ENCODE data around the gene FSHR.

FSHR gene

DNA sequence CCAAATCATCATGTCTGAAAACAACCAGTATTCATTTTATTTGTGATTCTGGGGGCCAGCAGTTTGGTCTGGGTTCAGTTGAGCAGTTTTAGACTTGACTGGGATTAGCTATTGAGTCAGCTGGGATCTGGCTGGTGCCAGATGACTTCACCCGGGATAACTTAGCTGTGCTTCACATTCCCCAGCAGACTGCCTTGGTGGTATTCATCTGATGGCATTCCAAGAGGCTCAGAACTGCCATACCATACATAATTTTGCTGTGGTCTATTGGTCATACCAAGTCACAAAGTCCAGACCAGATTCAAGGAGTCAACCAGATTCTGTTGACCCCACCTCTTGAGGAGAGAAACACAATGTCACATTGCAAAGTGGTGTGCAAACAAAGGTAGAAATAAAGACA lies 7.8 kb upstream of the FSHR start:
- no peak for DNase-seq (ENCODE audit: low read depth)
- TF ChIP-seq, protein P1, sequence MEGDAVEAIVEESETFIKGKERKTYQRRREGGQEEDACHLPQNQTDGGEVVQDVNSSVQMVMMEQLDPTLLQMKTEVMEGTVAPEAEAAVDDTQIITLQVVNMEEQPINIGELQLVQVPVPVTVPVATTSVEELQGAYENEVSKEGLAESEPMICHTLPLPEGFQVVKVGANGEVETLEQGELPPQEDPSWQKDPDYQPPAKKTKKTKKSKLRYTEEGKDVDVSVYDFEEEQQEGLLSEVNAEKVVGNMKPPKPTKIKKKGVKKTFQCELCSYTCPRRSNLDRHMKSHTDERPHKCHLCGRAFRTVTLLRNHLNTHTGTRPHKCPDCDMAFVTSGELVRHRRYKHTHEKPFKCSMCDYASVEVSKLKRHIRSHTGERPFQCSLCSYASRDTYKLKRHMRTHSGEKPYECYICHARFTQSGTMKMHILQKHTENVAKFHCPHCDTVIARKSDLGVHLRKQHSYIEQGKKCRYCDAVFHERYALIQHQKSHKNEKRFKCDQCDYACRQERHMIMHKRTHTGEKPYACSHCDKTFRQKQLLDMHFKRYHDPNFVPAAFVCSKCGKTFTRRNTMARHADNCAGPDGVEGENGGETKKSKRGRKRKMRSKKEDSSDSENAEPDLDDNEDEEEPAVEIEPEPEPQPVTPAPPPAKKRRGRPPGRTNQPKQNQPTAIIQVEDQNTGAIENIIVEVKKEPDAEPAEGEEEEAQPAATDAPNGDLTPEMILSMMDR (conservative IDR thresholded peaks at IDR 0.05; ENCODE audit: control insufficient read depth, insufficient read depth, low read depth, low read length) = no peak
- no peak overlapping the region for H3K4me3 ChIP-seq (ENCODE audit: control insufficient read depth, low read depth, low read length)

DNA sequence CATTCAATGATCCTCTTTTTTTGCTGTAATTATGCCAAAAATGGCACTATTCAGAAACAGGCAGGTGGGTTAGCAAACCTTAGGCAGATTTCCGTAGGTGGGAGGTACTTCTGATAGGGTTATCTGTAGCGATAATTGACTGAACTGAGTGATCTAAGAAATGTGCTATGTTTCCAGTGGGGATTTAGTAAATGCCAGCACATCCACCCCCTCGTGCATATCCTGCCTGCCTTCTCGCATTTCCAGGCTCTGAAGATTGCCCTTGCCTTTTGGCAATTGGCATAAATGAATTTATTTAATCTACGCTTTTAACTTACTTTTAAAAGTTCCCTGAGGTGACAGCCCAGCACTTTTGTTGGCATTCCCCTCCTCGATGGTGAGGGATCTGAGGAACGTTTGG lies 576 bp upstream of the FSHR start:
- TF ChIP-seq, protein P1 (conservative IDR thresholded peaks at IDR 0.05; ENCODE audit: control insufficient read depth, insufficient read depth, low read depth, low read length) = no peak
- H3K4me3 ChIP-seq (ENCODE audit: control insufficient read depth, low read depth, low read length) = no peak overlapping the region
- DNase-seq (ENCODE audit: low read depth) = no peak

DNA sequence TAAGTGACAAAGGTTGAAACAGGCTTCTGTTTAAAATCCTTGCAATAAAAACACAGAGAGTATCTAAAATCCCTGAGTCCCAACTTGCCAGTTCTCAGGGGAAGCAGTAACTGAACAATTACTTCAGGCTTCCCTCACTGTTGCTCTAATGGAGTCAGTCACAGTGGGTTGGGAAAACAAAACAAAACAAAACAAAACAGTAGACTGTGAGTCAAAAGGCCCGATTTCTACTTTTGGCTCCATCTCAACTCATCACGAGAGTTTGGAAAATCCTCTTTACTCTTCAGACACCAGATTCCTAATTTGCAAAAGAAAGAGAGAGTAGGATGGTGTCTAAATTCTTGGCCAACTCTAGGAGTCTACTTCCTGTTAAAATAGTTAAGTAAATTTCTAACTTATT lies 1.1 kb downstream of the FSHR start:
- DNase-seq (ENCODE audit: low read depth) = no peak
- H3K4me3 ChIP-seq (ENCODE audit: control insufficient read depth, low read depth, low read length) = no peak overlapping the region
- TF ChIP-seq, protein P1 (conservative IDR thresholded peaks at IDR 0.05; ENCODE audit: control insufficient read depth, insufficient read depth, low read depth, low read length) = no peak

DNA sequence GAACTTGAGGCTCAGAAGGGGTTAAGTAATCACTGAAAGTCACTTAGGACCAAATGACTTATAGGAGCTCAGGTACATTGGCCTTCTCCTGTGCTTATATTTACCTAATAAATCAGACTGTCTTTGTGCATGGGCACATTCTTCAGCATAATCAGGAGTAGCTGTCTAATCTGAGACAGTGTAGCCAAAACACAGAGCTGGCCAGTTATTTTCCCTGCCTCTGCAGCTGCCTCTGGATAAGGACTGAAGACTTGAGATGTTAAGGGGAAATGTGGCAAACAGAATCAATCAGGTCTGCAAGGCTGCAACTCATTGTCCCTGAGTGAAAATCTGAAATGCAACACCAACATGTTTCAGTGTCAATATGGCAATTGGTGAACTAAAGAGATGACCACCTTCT lies 1.5 kb downstream of the FSHR start:
- DNase-seq (ENCODE audit: low read depth) = no peak
- TF ChIP-seq, protein P1 (conservative IDR thresholded peaks at IDR 0.05; ENCODE audit: control insufficient read depth, insufficient read depth, low read depth, low read length) = no peak
- no peak overlapping the region for H3K4me3 ChIP-seq (ENCODE audit: control insufficient read depth, low read depth, low read length)

DNA sequence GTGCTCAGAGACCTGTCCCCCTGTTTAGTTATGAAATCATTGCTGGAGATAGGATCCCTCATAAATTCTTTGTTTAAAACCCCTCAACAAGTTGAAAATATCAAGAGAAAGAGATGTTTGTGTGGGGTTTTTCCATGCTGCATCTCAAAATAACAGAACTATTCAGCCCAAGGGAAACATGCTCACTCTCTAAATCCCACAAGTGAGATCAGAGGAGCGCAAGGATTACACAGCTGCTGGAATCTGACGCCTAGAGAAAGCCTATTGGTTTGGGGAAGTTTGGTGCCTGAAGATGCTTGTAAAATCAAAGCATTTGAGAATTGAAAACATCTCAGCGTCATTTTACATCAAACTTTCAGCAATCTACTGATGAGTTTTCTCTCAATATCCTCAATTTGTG lies 7.9 kb downstream of the FSHR start:
- TF ChIP-seq, protein P1 (conservative IDR thresholded peaks at IDR 0.05; ENCODE audit: control insufficient read depth, insufficient read depth, low read depth, low read length) = no peak
- DNase-seq (ENCODE audit: low read depth) = no peak
- no peak overlapping the region for H3K4me3 ChIP-seq (ENCODE audit: control insufficient read depth, low read depth, low read length)

DNA sequence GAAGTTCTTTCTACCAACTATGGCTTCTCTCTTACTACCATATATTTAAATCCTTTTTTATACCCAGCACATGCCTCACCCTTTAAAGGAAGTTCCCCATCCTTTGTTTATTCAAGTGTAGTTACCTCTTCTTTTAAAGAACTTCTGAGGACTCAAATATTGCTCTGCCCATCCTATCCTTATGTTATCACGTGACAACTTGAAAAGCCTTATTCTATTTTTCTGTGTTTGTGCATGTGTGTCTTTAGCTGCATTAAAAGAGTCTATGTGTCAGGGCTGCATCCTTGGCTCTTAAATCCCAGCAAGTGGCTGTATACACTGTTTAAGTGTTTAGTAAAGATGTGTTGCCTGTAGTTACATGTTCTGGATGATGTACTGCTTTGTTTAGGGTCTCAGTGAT lies 22.5 kb downstream of the FSHR start:
- DNase-seq (ENCODE audit: low read depth) = no peak
- TF ChIP-seq, protein P1 (conservative IDR thresholded peaks at IDR 0.05; ENCODE audit: control insufficient read depth, insufficient read depth, low read depth, low read length) = no peak
- no peak overlapping the region for H3K4me3 ChIP-seq (ENCODE audit: control insufficient read depth, low read depth, low read length)

DNA sequence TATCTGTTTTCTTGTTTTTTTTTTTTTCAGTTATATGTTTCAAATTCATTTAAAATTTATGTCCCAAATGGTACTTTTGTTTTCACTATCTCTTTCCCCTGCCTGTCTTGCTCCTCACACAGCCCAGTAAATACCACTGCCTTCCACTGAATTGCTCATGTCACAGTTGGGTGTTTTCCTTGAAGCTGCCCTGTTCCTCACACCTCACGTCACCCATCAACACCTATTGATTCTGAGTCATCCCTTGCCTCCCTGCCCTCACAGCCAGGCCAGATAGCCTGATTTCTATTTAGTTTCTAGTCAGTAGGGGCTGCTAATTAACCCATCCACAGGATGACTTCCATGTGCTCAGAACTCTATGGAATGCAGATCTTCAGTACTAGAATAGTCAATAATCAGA lies 25.3 kb downstream of the FSHR start:
- no peak overlapping the region for H3K4me3 ChIP-seq (ENCODE audit: control insufficient read depth, low read depth, low read length)

More for the DNA sequence above, 25.3 kb downstream of the FSHR start:
- TF ChIP-seq, protein P1 (conservative IDR thresholded peaks at IDR 0.05; ENCODE audit: control insufficient read depth, insufficient read depth, low read depth, low read length) = no peak
- no peak for DNase-seq (ENCODE audit: low read depth)
